Keratinocyte (primary cell): Measurements from ENCODE around the gene FCSK.

Experiments used
- EZH2 ChIP-seq: IDR thresholded peaks from one replicate; pipeline ENCODE4 v1.6.1; 2012; ENCODE audit warnings: inconsistent platforms, mild to moderate bottlenecking, low read length, moderate library complexity
- TF ChIP-seq, protein P1 (sequence below), 3 experiments: IDR thresholded peaks in 1 of 3; conservative IDR thresholded peaks in 1 of 3; optimal IDR thresholded peaks in 1 of 3; 2 replicates in 2 of 3; 3 replicates in 1 of 3; pipeline versions ENCODE3 to v1.5.1; 2011; ENCODE audit warnings: low read length in 3 of 3, mild to moderate bottlenecking in 3 of 3, moderate library complexity in 2 of 3, control low read depth in 1 of 3, inconsistent platforms in 1 of 3; ENCODE audit not compliant: insufficient read depth in 2 of 3; ENCODE audit errors: extremely low read depth in 1 of 3

DNA sequence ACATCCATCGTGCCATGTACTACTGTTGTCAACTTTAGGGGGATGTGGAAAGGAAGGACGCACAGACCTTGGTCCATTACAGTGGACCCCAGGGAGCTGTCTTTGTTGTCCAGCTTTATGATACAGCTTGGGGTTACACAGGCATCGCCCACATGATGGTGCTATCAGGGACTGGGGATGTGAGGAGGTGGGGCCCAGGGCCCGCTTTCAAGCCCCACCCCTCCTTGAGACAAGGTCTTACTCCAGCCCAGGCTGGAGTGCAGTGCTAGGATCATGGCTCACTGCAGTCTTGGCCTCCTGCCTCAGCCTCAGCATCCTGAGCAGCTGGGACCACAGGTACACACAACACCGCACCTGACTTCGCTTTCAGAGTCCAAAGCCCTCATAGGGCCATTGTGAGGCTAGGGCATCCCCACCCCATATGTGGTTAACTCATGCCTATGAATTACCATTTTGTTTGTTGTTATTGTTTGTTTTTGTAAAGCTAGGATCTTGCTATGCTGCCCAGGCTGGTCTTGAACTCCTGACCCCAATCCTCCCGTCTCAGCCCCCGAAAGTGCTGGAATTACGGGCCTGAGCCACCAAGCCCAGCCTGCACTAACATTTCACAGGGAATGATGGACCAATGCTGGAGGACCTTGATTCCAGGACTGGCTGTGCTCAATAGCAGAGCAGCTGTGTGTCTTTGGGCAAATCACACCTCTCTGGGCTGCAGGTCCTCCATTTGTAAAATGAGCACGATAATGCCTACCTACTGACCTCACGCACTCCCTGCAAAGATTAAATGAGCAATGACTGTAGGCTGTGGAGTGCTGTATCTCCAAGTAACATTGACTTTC lies 32.7 kb upstream of the FCSK start:
- no peak for TF ChIP-seq EZH2
- TF ChIP-seq, protein P1, sequence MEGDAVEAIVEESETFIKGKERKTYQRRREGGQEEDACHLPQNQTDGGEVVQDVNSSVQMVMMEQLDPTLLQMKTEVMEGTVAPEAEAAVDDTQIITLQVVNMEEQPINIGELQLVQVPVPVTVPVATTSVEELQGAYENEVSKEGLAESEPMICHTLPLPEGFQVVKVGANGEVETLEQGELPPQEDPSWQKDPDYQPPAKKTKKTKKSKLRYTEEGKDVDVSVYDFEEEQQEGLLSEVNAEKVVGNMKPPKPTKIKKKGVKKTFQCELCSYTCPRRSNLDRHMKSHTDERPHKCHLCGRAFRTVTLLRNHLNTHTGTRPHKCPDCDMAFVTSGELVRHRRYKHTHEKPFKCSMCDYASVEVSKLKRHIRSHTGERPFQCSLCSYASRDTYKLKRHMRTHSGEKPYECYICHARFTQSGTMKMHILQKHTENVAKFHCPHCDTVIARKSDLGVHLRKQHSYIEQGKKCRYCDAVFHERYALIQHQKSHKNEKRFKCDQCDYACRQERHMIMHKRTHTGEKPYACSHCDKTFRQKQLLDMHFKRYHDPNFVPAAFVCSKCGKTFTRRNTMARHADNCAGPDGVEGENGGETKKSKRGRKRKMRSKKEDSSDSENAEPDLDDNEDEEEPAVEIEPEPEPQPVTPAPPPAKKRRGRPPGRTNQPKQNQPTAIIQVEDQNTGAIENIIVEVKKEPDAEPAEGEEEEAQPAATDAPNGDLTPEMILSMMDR (optimal IDR thresholded peaks at IDR 0.05 in 1 of 3, IDR thresholded peaks at IDR 0.05 in 1 of 3, conservative IDR thresholded peaks at IDR 0.05 in 1 of 3; ENCODE audit: extremely low read depth in 1 of 3, insufficient read depth in 2 of 3, low read length in 3 of 3): no peak
